GM19240 (cell line): Measurements from ENCODE around the gene CORIN.

Experiments
- DNase-seq: peaks from one replicate; pipeline ENCODE4 v3.0.0; 2011; ENCODE audit warnings: low spot score; ENCODE audit not compliant: insufficient read length

CORIN gene

DNA sequence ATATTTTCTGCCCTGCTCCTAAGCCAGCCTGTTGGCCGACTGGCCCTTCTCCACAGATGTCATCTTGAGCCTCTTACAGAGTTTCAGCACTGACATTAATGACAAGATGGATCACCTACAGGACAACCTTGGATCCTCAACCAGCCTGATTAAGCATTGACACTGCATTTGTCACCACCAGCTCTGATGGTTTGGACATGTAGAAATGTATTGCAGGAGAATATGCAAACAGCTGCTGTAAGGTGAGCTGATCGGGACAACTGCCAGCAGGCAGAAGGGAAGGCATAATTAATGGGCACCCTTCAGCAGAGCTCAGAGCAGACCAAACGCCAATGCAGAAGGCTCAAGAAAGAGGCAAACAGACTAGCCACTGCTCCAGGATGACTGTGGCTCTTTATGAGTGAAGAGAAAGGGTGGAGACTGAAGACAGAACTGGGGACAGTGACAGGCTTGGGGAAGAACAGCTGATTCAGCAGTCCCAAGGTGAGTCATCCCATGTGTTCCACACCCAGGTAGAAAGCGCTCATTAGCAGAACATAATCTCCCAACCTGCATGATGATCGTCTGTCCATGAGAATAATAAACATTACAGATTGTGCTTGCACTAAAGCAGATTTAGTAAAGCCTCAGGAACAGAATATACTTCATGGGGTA lies 6.7 kb downstream of the CORIN start:
- DNase-seq: no peak

DNA sequence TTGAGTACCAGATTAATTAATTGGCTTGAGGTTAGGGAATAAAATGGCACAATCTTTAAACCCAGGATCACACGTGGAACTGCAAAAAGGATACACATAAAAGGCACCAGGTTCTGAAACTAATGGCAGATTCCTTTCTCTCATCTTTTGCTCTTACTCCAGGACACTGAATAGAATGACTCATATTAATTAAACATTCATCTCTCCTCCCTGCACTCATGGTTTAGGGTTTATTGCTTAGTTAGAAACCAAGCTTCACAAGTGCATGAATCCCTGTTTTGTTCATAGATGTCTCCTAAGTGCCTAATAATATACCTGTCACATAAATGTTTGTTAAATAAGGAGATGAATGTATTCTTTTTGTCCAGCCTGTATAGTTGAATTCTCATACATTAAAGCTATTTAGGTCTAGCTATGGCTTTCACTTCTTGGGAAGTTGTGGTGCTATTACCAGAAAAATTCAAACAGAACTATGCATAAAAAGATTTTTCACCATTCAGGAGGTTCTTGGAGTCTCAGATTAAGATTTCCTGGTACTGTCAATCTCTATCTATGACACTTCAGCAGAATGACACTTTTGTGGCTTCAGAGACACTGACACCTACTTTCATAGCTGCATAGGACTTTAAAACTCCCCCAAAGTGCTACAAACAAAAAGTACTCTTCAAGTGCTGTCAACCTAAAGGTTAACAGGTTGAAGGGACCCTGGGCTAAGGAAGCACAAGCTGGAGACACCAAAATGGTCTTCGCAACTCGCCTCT lies 7.4 kb downstream of the CORIN start:
- no peak for DNase-seq

DNA sequence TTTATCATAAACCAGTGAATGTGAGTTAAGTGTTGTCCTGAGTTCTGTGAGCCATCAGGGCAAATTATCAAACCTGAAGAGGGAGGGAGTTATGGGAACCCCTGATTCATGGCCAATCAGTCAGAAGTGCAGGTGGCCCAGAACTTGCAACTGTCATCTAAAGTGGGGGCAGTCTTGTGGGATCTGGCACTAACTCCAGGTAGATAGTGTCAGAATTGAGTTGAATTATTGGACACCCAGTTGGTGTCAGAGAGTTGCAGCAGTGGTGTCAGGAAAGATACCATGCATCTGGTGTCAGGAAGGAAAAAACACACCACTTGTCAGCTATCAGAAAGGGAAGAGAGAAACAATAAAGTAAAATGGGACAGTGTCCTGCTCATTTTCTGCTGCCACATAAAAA lies 8.4 kb downstream of the CORIN start:
- no peak for DNase-seq

DNA sequence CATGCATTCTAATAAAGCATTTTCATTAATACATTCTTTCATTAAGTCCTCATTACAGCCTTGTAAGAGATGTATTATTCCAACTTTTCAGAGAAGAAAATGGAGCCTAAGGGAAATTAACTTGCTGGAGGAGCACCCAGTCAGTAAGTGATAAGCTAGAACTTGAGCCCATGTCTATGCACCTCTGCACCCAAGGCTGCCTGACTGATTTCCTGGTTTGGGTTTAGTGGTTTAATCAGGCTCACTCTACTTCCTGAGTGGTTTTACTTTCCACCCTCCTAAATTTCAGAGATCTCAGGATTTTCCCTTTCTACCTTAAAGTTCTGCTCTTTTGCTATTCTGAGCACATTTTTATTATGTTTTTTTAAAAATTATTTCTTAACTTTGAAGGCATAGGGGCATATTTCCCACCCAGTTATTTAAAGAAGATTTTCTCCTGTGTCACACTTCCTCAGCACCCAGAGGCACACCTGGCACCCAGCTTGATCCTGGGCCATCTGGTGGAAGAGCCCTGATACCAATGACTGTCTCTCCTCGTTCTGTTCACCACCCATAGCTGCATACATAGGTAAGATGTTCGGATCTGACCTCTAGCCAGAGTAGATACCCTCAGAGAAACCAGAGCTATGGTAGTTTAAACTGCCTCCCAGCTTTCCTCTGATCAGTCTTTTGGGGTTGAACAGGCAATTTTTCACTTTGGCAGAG lies 10.4 kb downstream of the CORIN start:
- no peak for DNase-seq

DNA sequence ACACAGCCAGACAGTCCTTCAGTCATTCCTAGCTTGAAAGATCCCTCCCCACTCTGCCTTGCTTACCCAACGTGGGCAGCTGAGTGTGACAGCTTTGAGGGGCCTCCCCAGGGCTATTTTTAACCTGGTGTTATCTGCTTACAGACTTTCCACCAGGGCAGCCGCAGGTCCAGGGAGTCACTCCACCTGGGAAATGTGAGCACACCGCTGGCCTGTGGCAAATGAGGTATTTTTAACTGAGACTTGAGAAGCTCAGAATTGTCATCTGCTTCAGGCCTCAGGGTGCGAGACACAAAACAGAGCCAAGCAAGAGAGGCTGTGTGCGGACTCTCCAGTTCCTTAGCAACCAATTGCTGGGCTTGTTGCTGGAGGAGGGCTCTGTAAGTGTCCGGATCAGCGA lies 13.0 kb downstream of the CORIN start:
- DNase-seq: no peak

DNA sequence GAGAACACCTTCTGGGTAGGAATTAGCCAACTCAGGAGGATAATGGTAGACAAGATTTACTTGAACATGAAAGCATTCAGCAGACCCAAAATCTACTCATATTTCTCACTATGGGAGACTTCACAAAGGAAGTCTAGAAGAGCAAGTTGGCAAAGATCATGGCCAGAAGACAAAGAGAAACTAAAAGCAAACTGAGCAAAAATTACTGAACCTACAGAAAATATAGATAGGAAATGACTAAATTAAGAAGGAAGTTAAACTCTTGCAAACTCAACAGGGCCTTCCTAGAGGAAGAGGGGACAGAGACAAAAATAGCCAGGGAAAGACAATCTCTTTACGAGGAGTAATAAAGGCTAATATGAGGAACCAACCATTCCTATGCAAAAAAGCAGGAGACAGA lies 18.7 kb downstream of the CORIN start:
- DNase-seq: no peak

DNA sequence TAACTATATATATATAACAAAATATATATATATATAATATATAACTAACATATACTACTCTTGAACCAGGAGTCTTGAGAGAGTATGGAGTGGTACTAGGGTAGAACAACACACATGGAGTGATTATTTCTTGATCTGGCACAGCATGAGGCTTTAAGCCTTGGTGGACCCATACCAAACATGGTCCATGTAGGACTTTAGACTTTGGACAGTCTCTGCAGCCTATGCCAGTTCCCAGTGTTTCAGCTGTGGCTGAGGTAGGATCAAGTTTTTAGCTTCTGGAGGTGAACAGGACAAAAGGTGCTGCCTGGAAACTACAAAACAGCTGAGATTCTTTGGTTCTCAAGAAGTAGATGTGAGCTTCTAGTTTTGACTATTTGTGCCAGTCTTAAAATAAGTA lies 20.6 kb downstream of the CORIN start:
- DNase-seq: no peak

DNA sequence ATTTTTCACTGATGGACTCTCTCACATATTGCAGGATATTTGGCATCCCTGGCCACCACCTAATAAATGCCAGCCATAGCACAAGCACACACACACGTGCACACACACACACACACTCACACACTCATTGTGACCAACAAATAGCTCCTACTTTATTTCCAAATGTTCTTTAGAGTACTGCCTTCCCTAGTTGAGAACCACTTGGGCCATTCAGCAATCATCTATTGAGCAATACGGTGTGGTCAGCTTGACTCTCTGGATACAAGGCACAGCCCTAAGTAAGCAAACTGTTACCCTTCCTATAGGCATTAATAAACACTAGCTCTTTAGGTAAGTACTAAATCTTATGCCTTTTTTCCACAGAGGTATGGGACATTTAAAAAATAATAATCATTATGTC lies 21.1 kb downstream of the CORIN start:
- DNase-seq: no peak

DNA sequence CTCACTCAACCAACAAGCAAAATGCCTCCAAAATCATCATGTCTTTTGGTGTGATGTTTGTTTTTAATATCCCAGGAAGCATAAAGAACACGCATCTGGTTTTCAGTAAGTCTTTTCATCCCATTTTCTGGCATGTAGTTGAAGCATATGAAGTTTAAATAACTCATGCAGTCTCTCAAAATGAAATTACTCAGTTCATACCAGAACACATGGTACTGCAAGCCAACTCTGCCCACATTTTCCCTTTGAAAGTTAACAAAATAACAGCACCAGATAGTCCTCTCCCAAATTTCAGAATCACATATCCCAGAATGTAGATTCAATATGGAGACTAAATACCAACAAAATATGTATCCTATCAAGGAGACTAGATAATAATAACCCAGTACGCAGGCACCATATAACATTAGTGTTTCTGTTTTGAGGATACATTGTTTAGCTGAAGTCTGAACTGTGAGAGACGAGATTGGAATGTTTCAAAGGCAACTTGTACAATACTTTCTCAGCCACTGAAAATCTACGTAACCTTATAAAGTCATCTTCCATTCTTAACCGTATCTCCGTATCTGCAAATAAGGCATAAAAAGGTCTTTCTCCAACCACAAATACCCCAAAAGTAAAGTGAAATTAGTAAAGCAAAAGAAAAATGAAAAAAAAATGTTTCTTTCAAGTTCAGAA lies 23.1 kb downstream of the CORIN start:
- DNase-seq: no peak

DNA sequence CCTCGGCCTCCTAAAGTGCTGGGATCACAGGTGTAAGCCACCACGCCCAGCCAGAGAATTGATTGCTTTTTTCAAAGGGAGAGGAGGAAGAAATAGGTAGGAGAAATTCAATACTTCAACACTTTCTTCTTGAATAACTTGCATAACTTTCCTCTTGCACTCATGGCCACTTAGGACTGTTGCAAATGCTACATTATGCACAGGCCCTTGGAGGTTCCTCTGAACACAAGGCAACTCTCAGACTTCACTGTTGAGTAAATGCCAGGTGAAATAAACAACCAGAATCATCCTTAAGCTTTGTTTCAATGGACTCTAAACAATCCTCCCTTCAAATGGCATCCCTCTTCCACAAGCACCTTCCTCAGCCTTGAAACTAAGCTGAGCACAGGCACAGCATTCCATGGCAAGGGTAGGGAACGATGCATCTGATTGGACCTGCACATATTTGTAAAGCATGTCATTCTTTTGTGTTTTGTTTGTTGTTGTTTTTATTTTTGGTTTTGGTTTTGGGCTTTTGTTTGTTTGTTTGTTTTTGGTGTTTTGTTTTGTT lies 28.1 kb downstream of the CORIN start:
- no peak for DNase-seq

DNA sequence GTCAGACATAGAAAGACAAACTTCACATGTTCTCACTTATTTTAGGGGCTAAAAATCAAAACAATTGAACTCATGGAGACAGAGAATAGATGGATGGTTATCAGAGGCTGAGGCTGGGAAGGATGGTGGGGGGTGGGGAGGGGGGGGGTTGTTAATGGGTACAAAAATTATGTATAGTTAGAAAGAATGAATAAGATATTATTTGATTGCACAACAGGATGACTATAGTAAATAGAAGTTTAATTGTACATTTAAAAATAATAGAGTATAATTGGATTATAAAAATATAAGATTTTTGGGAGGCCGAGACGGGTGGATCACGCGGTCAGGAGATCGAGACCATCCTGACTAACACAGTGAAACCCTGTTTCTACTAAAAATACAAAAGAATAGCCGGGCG lies 33.3 kb downstream of the CORIN start:
- no peak for DNase-seq

DNA sequence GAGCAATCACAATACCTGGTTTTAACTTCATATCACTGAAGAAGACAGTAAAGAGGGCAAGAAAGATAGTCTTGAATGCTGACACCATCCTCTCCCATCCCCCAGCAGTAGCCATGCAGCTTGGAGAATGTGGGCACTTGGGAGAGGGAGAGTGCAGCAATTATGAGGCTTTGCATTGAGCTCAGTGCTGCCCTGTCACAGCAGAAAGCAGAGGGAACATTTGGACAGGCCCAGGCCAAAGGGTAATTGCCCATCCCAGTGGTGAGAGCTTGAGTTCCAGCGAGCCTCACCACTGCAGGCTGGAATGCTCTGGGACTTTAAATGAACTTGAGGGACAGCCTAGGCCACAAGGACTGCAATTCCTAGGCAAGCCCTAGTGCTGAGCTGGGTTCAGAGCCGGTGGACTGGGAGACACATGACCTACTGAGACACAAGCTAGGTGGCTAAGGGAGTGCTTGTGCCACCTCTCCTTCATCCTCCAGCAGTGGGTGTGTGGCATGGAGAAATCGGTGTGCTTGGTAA lies 36.3 kb downstream of the CORIN start:
- DNase-seq: no peak

DNA sequence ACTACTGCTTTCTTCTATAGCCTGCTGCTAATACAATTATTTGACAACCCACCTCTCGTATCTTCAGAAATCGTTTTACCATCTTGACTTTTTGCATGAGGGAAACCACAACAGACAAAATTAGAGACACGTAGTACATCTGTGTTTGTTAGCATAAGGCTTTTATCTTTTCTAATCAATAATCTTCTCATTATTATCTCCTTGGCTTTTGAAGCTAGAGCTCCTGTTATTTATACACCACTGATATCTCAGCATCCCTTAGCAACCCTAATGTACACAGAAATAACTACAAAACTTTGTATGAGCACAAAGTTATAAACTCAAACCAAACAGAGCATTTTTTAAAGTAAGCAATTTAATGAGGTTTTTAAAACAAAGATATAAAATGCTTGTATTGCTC lies 39.7 kb downstream of the CORIN start:
- DNase-seq: no peak

DNA sequence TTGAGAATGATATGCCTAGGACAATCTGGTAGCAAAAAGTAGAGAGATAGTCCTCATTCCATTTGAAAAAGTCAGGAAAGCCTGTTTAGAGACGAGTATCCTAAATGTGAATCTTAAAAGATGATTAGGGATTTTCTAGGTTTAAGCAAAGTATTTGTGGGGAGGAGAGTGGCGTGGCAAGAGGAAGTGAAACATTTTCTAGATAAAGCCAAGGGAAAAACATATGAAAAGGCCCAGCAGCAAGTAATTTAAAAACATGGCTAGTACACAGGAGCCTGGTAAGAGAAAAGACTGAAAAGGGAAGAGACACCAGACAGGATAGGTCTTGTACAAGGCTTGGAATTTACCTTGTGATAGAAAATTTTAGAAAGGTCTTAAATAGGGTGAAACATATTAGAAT lies 45.9 kb downstream of the CORIN start:
- no peak for DNase-seq

DNA sequence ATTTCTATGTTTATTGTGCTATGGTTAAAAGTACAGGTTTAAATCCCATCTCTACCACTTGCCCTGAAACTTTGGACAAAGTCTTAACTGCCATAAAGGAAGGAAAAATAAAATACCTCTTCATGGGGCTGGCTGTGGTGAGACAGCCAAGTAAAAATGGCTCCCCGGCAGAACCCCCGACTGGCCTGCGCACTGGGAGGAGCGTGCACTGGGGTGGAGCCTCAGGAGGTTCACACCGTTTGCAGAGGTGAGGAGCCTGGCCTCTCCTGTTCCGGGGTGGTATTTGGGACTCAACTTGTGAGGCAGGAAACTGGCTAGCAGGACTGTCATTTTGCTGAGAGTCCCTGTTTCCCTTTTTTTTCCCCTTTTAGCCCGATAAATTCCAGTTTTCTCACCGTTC lies 47.8 kb downstream of the CORIN start:
- no peak for DNase-seq

DNA sequence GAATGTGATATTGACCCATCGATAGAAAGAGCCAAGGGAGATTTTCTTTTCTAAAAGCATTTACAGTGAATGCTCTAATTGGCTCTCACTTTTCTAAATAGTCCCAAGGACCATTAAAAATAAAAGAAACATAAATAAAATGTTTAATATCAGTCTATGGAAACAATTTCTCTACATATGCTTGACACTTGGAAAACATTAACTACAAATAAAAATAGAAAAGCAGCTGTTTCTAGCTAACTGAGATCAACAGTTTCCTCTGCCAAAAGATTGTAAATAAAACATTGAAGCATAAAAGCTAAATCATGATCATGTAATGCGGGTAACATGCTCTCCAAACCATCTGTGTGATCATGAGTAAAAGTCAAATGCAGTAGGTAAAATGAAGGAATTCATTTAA lies 49.7 kb downstream of the CORIN start:
- no peak for DNase-seq

DNA sequence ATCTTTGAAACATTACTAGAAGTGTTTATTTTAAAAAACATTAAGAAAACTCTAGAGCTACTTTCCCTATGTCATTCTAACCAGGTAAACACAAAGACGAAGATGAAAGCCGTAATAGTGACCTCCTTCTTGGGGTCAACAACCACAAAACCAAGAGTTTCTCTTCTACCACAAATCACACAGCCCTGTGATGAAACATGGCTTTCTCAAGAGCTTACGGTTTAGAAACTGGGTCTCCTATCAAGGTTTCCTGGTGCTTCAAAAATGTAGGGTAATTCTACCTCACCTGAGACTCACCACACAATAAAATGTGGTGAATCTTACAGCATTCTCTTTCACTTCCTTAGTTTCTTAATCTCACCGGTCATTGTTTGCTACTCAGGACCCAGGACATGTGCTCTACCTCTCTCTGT lies 50.9 kb downstream of the CORIN start:
- no peak for DNase-seq

DNA sequence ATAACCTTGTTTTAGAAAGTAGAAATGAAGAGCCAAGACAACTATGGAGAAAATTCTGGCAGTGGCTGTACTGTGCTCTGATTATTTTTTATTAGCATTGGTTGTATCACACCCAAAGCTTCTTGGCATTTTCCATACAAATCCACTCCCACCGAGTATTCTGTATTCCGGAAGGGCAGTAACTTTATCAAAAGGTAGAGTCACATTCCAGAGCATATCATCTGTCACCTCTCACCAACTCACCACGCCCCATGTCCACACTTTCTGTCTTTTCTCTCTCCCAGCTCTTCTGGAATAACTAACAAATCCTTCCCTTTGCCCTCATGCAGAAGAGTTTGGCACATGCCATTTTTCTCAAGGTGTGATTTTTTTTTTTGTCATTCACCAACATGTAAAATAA lies 52.7 kb downstream of the CORIN start:
- no peak for DNase-seq

DNA sequence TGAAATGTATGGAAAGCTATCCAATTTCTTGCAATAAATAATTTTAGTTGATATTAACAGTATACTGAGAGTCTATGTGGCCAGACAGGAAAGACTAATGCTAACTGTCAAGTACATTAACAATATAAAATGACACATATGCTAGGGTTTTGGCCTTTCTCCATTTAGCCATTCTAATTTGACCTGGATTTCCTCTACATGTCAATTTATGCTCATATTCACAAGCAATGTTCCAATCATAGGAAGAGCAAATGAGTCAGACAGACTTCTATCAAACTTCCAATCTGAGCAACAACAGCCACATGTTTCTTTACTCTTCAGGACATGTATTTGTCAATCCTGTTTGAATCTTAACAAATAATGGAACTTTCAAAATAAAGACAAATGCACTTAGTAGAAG lies 53.6 kb downstream of the CORIN start:
- no peak for DNase-seq

DNA sequence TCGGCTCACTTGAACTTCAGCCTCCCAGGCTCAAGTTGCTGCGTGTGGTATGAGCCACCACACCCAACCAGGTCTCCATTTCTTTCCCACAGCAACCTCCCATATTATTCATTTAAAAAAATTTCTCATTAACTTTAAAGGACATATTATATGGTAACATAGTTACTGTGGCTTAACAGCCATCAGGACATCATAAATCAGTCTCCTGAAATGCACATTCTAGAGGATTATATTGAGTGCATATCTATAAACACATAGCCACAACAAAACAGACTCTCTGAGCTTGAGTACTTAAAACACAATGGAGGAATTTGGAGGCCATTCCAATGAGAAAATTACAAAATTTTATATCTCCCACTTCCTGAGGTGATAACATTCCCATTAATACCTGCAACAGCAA lies 61.5 kb downstream of the CORIN start:
- no peak for DNase-seq

DNA sequence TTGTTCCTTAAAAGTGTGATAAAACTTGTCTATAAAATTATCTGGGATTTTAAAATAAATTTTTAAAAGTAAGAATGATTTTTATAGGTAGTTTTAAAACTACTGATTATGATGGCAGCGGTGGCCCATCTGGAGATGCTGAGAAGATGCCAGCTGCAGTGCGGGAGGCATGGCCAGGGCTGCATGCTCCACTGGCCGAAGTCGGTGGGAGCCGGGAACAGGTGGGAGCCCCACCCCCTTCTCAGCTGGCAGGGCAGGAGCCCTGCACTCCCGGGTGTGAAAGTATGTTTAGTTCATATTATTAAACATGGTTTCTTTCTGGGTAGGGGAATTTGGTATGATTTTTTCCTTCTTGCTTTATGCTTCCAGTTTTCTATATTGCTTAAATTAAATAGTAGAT lies 63.8 kb downstream of the CORIN start:
- DNase-seq: no peak

DNA sequence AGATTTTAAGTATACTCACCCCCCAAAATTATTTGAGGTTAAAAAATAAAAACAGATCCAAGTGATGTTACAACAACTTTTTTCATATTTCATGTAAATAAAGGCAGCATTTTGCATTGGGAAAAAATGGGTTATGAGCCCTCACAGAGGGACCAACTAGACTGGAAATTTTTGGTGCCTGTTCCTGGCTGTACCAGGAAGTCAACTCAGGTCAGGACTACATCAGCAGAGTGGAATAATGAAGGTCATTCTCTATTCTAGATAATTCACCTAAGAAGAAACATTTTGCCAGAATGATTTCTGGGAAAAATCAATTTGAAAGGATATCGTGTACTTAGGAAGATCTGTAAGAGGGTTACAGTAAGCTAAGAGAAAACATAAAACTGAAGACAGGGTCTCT lies 66.8 kb downstream of the CORIN start:
- no peak for DNase-seq
